ENCODE data around the gene CTXN1. TPM values are rescaled to one million over a fixed set of nuclear protein-coding genes. Genes with fewer than 3 reads are reported as not detected.

Gene CTXN1
- total RNA-seq, 1 experiment from 2014 or later, result 54.5 TPM

DNA sequence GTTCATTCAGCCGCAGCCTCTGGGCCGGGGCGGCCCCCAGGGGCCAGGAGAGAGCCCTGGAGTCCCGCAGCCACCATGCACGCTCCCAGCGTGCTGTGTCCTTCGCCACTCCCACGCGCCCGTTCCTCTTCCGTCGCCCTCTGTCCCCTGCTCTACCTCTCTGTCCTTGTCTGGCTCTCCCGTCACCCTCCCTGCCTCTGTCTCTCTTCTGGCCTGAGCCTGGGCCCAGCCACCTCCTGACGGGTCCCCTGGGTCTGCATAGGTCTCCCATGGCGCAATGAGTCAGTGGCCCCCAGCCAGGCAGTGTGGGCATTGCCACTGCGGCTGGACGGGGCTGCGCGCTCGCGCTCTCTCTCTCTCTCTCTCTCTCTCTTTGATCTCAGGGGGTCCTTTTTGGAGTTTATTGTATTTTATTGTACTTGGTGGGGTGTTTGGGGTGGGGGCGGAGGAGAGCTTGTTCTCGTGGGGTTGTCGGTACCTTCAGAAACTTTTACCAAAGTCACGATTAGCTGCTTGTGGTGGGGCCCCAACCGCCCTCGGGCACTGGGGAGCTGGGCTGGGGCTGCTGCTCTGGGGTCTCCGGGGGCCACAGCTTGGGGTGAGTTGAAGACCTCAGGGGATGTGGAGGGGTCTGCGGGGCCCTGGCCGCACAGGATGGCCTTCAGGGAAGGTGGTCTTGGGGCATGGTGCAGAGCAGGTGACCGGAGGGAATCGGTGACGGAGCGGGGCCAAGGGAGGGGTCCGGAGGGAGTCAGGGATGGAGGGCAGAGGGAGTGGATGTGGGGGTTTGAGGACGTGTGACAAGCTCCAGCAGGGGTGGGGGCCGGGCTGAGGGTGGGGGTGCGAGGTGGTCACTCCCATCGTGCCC is 13.0 kb downstream of the CTXN1 start:
- BruUV-seq (replicated peaks), result no TSS peak
- Histone ChIP-seq H3K9me2 (ENCODE audit: insufficient read depth) (no peaks in the 10 kb centered on the region), H3K36me3 (ENCODE audit: low read depth) (0 out of 2 replicates have a peak, but pooled peaks cover 7% of the 10 kb centered on the region), H3F3A (ENCODE audit: insufficient read depth, low read depth) (peaks cover 12% of the 10 kb centered on the region; the same call in 1 of the 2 replicates), H3K4me3 (no peak overlapping the region), H3K79me2 (ENCODE audit: low read depth) (peaks cover under 1% of the 10 kb centered on the region; the same call in 1 of the 2 replicates), H3K27ac (no peak overlapping the region), H3K27me3 (ENCODE audit: insufficient read depth, low read depth) (peaks cover 19% of the 10 kb centered on the region), H3K9me3 (ENCODE audit: insufficient read depth, low read depth) (no peaks in the 10 kb centered on the region), H4K20me1 (ENCODE audit: insufficient read depth) (peaks cover 35% of the 10 kb centered on the region), H3K4me1 (replicated peaks; ENCODE audit: insufficient read depth) (peaks cover 4% of the 10 kb centered on the region; the same call in 1 of the 2 replicates), H2AFZ (no peak overlapping the region), H3K4me2 (no peak overlapping the region)
- ChIA-PET POLR2A (ENCODE audit: unreplicated experiment) (no interaction called here), CTCF (no interaction called here)
- DNase-seq, result no peak
- intact Hi-C loops (cut with micrococcal nuclease; ENCODE audit: unreplicated experiment), result no loop called here
- TF ChIP-seq EZH2 (IDR thresholded peaks at IDR 0.05; ENCODE audit: low read depth), result no peak
- TF ChIP-seq, protein P1, sequence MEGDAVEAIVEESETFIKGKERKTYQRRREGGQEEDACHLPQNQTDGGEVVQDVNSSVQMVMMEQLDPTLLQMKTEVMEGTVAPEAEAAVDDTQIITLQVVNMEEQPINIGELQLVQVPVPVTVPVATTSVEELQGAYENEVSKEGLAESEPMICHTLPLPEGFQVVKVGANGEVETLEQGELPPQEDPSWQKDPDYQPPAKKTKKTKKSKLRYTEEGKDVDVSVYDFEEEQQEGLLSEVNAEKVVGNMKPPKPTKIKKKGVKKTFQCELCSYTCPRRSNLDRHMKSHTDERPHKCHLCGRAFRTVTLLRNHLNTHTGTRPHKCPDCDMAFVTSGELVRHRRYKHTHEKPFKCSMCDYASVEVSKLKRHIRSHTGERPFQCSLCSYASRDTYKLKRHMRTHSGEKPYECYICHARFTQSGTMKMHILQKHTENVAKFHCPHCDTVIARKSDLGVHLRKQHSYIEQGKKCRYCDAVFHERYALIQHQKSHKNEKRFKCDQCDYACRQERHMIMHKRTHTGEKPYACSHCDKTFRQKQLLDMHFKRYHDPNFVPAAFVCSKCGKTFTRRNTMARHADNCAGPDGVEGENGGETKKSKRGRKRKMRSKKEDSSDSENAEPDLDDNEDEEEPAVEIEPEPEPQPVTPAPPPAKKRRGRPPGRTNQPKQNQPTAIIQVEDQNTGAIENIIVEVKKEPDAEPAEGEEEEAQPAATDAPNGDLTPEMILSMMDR (conservative IDR thresholded peaks at IDR 0.05), result no peak

DNA sequence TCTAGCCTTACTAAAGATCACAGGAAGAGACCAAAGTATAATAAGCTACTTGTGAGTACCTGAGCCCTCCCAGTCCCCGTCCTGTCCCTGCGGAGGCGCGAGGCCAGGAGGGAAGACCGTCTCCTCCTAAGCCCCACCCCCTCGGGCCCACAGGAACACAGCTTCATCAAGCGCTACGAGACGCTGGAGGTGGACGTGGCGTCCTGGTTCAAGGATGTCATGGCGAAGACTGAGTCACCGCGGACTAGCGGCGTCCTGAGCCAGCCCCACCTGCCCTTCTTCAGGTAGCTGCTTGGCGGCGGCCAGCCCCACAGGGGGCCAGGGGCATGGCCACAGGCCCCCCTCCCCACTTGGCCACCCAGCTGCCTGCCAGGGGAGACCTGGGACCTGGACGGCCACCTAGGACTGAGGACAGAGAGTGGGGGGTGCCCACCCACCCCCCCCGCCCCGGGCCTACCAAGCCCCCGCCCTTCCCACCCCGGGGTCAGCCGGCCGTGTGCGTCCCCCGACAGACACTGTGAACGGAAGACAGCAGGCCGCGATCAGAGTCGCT is 13.7 kb downstream of the CTXN1 start:
- peaks cover 12% of the 10 kb centered on the region; the same call in 1 of the 2 replicates for H3F3A ChIP-seq (ENCODE audit: insufficient read depth, low read depth)
- DNase-seq, result no peak
- H4K20me1 ChIP-seq (ENCODE audit: insufficient read depth), result peaks cover 40% of the 10 kb centered on the region
- H3K9me3 ChIP-seq (ENCODE audit: insufficient read depth, low read depth), result no peaks in the 10 kb centered on the region
- no TSS peak for BruUV-seq (replicated peaks)
- ChIA-PET CTCF (no interaction called here), POLR2A (ENCODE audit: unreplicated experiment) (no interaction called here)
- 0 out of 2 replicates have a peak, but pooled peaks cover 7% of the 10 kb centered on the region for H3K36me3 ChIP-seq (ENCODE audit: low read depth)
- H3K27ac ChIP-seq, result no peak overlapping the region
- H3K27me3 ChIP-seq (ENCODE audit: insufficient read depth, low read depth), result peaks cover 18% of the 10 kb centered on the region
- intact Hi-C loops (cut with micrococcal nuclease; ENCODE audit: unreplicated experiment), result no loop called here
- no peaks in the 10 kb centered on the region; the same call in 1 of the 2 replicates for H3K4me1 ChIP-seq (replicated peaks; ENCODE audit: insufficient read depth)
- no peak overlapping the region for H3K4me3 ChIP-seq
- TF ChIP-seq, protein P1 (conservative IDR thresholded peaks at IDR 0.05), result no peak
- TF ChIP-seq EZH2 (IDR thresholded peaks at IDR 0.05; ENCODE audit: low read depth), result no peak
- H3K9me2 ChIP-seq (ENCODE audit: insufficient read depth), result no peaks in the 10 kb centered on the region
- no peak overlapping the region for H2AFZ ChIP-seq
- H3K4me2 ChIP-seq, result no peak overlapping the region
- H3K79me2 ChIP-seq (ENCODE audit: low read depth), result peaks cover 7% of the 10 kb centered on the region

DNA sequence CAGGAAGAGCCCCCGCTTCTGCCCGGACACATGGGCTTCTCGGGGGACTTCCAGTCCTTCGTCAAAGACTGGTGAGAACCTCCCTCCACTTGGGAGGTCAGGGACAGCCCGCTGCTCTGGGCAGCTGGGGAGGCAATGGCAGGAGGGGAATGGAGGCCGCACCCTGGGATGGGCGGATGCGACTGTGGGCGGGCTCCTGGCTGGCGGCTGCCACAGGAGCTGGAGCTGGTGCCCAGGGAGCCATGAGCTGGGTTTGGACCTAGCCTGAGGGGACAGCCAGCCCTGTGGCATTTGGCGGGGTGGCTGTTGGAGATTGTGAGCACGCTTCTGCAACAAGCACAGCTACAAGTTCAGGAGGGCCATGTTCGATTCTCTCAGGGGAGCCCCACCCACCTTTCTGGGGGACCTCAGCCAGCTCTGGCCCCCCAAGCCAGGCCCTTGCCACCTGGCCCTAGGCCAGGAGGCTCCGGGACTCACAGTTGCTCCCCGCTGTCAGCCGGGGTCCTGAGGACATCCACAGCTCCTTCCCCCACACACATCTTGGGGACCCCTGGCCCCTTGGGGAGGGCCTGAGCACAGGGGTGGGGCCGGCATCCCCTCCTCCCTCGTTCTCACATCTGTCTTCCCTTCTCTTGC is 14.3 kb downstream of the CTXN1 start:
- intact Hi-C loops (cut with micrococcal nuclease; ENCODE audit: unreplicated experiment), result no loop called here
- no peak overlapping the region for H3K4me2 ChIP-seq
- H3K9me3 ChIP-seq (ENCODE audit: insufficient read depth, low read depth), result no peaks in the 10 kb centered on the region
- 0 out of 2 replicates have a peak, but pooled peaks cover 7% of the 10 kb centered on the region for H3K36me3 ChIP-seq (ENCODE audit: low read depth)
- peaks cover 13% of the 10 kb centered on the region for H3K79me2 ChIP-seq (ENCODE audit: low read depth)
- DNase-seq, result no peak
- ChIA-PET POLR2A (ENCODE audit: unreplicated experiment) (no interaction called here), CTCF (no interaction called here)
- no peak overlapping the region for H2AFZ ChIP-seq
- no TSS peak for BruUV-seq (replicated peaks)
- peaks cover 8% of the 10 kb centered on the region; the same call in 1 of the 2 replicates for H3F3A ChIP-seq (ENCODE audit: insufficient read depth, low read depth)
- H3K27ac ChIP-seq, result no peak overlapping the region
- no peaks in the 10 kb centered on the region for H3K9me2 ChIP-seq (ENCODE audit: insufficient read depth)
- no peak overlapping the region for H3K4me3 ChIP-seq
- TF ChIP-seq, protein P1 (conservative IDR thresholded peaks at IDR 0.05), result no peak
- no peak for TF ChIP-seq EZH2 (IDR thresholded peaks at IDR 0.05; ENCODE audit: low read depth)
- H3K4me1 ChIP-seq (replicated peaks; ENCODE audit: insufficient read depth), result no peaks in the 10 kb centered on the region; the same call in 1 of the 2 replicates
- H3K27me3 ChIP-seq (ENCODE audit: insufficient read depth, low read depth), result peaks cover 12% of the 10 kb centered on the region; the same call in 1 of the 2 replicates
- peaks cover 46% of the 10 kb centered on the region for H4K20me1 ChIP-seq (ENCODE audit: insufficient read depth)
